Effector CD8-positive, alpha-beta T cell (primary cell): ENCODE measurements around the gene CLDN15.

Experiments used
- DNase-seq: peaks from one replicate; lab custom pipeline; 2025; lab: John Stamatoyannopoulos, UW

Gene CLDN15

GRCh38 chr7:101244375-101245146 lies 7.0 kb upstream of the CLDN15 start, which contains the start of gene FIS1:
Gene FIS1, minus strand, starts transcription at chr7:101245081. Its CDS starts 77 bp downstream, at chr7:101245004.
- peak; percentile 81 for DNase-seq

GRCh38 chr7:101243646-101244374 lies 6.2 kb upstream of the CLDN15 start:
- no peak for DNase-seq

GRCh38 chr7:101241443-101242349 lies 4.1 kb upstream of the CLDN15 start:
- DNase-seq, result no peak

GRCh38 chr7:101241015-101241363 lies 3.4 kb upstream of the CLDN15 start:
- DNase-seq, result no peak

GRCh38 chr7:101240226-101241014 lies 2.8 kb upstream of the CLDN15 start:
- DNase-seq, result no peak

GRCh38 chr7:101239951-101240220 lies 2.3 kb upstream of the CLDN15 start:
- no peak for DNase-seq

GRCh38 chr7:101239191-101239950 lies 1.8 kb upstream of the CLDN15 start:
- DNase-seq, result no peak

- DNase-seq, result no peak
Observed at GRCh38 chr7:101238226-101239182, 902 bp upstream of the CLDN15 start.

- no peak for DNase-seq
Observed at GRCh38 chr7:101236292-101236835, 1.2 kb downstream of the CLDN15 start.

- DNase-seq, result no peak
Observed at GRCh38 chr7:101235522-101235921, 2.1 kb downstream of the CLDN15 start.

GRCh38 chr7:101235050-101235449 lies 2.6 kb downstream of the CLDN15 start:
- DNase-seq, result no peak

- no peak for DNase-seq
Observed at GRCh38 chr7:101234636-101235035, 3.0 kb downstream of the CLDN15 start.

GRCh38 chr7:101233907-101234547 lies 3.6 kb downstream of the CLDN15 start:
- DNase-seq, result no peak

GRCh38 chr7:101232141-101232850 lies 5.3 kb downstream of the CLDN15 start:
- DNase-seq, result no peak

GRCh38 chr7:101231644-101232043 lies 6.0 kb downstream of the CLDN15 start:
- no peak for DNase-seq

- no peak for DNase-seq
Observed at GRCh38 chr7:101226721-101227120, 10.9 kb downstream of the CLDN15 start.

- DNase-seq, result no peak
Observed at GRCh38 chr7:101225650-101226049, 12.0 kb downstream of the CLDN15 start.

- DNase-seq, result no peak
Observed at GRCh38 chr7:101223528-101223927, 14.1 kb downstream of the CLDN15 start.
